Measurements from ENCODE around the gene TBX1. TPM values are rescaled to one million over a fixed set of nuclear protein-coding genes. Genes with fewer than 3 reads are reported as not detected.

Gene TBX1
- total and polyA plus RNA-seq, 2 of the 13 experiments (the other 11 are each of a cell fraction or from before 2014, with no cell fraction given), result not detected

DNA sequence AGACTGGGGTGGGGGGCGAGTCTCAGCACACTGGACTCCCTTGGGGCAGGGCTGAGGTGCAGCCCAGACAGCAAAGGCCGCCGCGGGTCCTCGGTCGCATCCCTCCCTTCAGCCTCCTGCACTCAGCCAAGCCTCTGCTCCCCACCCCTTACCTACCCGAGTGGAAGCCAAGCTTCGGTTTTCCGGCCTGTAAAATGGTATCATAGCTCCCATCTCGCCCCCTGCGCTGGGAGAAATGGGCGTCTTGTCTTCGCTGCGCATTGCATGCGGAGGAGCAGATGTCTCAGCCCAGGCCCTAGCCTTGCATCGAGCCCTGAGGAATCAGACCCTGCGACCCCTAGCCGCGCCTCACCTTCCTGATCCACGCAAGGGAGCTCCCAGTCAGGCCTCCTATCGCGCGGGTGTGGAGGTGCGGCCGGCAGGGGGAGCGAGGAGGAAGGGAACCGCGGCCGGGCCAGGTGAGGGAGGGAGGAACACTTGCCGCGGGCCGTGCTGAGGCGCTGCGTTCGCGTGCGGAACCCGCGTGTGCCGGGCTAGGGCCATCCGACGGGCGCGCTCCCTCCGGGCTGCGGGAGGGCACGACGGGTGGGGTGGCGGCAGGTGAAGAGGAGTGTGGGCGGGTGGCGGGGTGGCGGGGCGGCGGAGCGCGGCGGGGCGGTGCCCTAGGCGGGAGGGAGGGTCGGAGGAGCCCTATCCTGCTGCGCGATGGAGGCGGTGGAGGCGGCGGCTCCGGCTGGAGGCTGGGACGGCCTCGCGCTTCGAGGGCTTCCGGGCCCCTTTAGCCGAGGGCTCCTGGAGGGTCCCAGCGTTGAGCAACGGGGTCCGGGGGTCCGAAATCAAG, 4.1 kb upstream of the TBX1 start (continued):
- TF ChIP-seq, protein P1, sequence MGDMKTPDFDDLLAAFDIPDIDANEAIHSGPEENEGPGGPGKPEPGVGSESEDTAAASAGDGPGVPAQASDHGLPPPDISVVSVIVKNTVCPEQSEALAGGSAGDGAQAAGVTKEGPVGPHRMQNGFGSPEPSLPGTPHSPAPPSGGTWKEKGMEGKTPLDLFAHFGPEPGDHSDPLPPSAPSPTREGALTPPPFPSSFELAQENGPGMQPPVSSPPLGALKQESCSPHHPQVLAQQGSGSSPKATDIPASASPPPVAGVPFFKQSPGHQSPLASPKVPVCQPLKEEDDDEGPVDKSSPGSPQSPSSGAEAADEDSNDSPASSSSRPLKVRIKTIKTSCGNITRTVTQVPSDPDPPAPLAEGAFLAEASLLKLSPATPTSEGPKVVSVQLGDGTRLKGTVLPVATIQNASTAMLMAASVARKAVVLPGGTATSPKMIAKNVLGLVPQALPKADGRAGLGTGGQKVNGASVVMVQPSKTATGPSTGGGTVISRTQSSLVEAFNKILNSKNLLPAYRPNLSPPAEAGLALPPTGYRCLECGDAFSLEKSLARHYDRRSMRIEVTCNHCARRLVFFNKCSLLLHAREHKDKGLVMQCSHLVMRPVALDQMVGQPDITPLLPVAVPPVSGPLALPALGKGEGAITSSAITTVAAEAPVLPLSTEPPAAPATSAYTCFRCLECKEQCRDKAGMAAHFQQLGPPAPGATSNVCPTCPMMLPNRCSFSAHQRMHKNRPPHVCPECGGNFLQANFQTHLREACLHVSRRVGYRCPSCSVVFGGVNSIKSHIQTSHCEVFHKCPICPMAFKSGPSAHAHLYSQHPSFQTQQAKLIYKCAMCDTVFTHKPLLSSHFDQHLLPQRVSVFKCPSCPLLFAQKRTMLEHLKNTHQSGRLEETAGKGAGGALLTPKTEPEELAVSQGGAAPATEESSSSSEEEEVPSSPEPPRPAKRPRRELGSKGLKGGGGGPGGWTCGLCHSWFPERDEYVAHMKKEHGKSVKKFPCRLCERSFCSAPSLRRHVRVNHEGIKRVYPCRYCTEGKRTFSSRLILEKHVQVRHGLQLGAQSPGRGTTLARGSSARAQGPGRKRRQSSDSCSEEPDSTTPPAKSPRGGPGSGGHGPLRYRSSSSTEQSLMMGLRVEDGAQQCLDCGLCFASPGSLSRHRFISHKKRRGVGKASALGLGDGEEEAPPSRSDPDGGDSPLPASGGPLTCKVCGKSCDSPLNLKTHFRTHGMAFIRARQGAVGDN (CRISPR knock-in tag; IDR thresholded peaks at IDR 0.05), result peak; percentile 61
- TF ChIP-seq ETV5 (CRISPR knock-in tag; IDR thresholded peaks at IDR 0.05; ENCODE audit: borderline replicate concordance), result no peak
- TF ChIP-seq SYNCRIP (IDR thresholded peaks at IDR 0.05; ENCODE audit: insufficient read depth, low read depth, low read length), result no peak
- no peak for TF ChIP-seq MYNN (CRISPR knock-in tag; IDR thresholded peaks at IDR 0.05; ENCODE audit: low read depth)
- TF ChIP-seq, protein P2, sequence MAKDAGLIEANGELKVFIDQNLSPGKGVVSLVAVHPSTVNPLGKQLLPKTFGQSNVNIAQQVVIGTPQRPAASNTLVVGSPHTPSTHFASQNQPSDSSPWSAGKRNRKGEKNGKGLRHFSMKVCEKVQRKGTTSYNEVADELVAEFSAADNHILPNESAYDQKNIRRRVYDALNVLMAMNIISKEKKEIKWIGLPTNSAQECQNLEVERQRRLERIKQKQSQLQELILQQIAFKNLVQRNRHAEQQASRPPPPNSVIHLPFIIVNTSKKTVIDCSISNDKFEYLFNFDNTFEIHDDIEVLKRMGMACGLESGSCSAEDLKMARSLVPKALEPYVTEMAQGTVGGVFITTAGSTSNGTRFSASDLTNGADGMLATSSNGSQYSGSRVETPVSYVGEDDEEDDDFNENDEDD (CRISPR knock-in tag; IDR thresholded peaks at IDR 0.05; ENCODE audit: borderline replicate concordance), result peak; percentile 45; the same call in 1 of the 2 replicates
- TF ChIP-seq POGZ (CRISPR knock-in tag; IDR thresholded peaks at IDR 0.05), result no peak
- 0 out of 2 replicates have a peak, but pooled peaks have one; percentile 32 for TF ChIP-seq ZNF788 (CRISPR knock-in tag; IDR thresholded peaks at IDR 0.05; ENCODE audit: borderline replicate concordance)
- TF ChIP-seq, protein P3, sequence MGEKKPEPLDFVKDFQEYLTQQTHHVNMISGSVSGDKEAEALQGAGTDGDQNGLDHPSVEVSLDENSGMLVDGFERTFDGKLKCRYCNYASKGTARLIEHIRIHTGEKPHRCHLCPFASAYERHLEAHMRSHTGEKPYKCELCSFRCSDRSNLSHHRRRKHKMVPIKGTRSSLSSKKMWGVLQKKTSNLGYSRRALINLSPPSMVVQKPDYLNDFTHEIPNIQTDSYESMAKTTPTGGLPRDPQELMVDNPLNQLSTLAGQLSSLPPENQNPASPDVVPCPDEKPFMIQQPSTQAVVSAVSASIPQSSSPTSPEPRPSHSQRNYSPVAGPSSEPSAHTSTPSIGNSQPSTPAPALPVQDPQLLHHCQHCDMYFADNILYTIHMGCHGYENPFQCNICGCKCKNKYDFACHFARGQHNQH (CRISPR knock-in tag; IDR thresholded peaks at IDR 0.05), result no peak
- no peak for TF ChIP-seq RNF2 (conservative IDR thresholded peaks at IDR 0.05; ENCODE audit: low read depth)
- TF ChIP-seq CBX5 (CRISPR knock-in tag; IDR thresholded peaks at IDR 0.05; ENCODE audit: borderline replicate concordance), result no peak
- TF ChIP-seq, protein P4, sequence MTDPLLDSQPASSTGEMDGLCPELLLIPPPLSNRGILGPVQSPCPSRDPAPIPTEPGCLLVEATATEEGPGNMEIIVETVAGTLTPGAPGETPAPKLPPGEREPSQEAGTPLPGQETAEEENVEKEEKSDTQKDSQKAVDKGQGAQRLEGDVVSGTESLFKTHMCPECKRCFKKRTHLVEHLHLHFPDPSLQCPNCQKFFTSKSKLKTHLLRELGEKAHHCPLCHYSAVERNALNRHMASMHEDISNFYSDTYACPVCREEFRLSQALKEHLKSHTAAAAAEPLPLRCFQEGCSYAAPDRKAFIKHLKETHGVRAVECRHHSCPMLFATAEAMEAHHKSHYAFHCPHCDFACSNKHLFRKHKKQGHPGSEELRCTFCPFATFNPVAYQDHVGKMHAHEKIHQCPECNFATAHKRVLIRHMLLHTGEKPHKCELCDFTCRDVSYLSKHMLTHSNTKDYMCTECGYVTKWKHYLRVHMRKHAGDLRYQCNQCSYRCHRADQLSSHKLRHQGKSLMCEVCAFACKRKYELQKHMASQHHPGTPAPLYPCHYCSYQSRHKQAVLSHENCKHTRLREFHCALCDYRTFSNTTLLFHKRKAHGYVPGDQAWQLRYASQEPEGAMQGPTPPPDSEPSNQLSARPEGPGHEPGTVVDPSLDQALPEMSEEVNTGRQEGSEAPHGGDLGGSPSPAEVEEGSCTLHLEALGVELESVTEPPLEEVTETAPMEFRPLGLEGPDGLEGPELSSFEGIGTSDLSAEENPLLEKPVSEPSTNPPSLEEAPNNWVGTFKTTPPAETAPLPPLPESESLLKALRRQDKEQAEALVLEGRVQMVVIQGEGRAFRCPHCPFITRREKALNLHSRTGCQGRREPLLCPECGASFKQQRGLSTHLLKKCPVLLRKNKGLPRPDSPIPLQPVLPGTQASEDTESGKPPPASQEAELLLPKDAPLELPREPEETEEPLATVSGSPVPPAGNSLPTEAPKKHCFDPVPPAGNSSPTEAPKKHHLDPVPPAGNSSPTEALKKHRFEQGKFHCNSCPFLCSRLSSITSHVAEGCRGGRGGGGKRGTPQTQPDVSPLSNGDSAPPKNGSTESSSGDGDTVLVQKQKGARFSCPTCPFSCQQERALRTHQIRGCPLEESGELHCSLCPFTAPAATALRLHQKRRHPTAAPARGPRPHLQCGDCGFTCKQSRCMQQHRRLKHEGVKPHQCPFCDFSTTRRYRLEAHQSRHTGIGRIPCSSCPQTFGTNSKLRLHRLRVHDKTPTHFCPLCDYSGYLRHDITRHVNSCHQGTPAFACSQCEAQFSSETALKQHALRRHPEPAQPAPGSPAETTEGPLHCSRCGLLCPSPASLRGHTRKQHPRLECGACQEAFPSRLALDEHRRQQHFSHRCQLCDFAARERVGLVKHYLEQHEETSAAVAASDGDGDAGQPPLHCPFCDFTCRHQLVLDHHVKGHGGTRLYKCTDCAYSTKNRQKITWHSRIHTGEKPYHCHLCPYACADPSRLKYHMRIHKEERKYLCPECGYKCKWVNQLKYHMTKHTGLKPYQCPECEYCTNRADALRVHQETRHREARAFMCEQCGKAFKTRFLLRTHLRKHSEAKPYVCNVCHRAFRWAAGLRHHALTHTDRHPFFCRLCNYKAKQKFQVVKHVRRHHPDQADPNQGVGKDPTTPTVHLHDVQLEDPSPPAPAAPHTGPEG (CRISPR knock-in tag; IDR thresholded peaks at IDR 0.05), result no peak
- TF ChIP-seq HNRNPH1 (optimal IDR thresholded peaks at IDR 0.05; ENCODE audit: low read depth, low read length), result no peak
- no peak for TF ChIP-seq ZMYM4 (CRISPR knock-in tag; IDR thresholded peaks at IDR 0.05)
- TF ChIP-seq, protein P5, sequence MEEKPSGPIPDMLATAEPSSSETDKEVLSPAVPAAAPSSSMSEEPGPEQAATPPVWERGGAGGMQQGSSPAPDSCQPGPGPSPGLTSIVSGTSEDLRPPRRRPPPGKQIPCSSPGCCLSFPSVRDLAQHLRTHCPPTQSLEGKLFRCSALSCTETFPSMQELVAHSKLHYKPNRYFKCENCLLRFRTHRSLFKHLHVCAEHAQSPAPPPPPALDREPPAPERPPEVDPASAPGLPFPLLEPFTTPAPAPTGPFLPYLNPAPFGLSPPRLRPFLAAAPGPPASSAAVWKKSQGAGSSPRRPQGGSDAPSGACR (CRISPR knock-in tag; IDR thresholded peaks at IDR 0.05), result no peak
